Measurements from ENCODE around the gene RAD51C.
"Not testable (repeated sequence)": the region's sequence is repeated elsewhere in the genome, so short reads cannot be mapped to it uniquely, and the experiment has no call there.

The RAD51C gene

DNA sequence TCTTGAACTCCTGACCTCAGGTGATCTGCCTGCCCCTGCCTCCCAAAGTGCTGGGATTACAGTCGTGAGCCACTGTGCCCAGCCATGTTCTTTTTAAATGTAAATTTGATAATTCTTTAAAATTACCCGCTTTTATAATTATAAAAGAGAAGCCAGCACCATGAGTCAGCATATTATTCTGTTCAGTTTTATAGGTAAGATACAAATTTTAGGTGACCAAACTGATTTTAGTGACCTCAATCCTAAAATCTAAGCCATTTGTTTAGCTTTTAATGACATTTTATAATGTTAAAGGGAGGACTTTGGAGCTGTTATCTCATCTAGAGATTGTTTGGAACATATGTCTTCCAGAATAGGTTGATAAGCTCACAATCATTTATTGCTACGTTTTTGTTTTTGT lies 42.4 kb downstream of the RAD51C start:
- no peak overlapping the region for H3K4me3 ChIP-seq (ENCODE audit: low read depth, low read length)
- CTCF ChIA-PET: interaction anchor here (0.6 to 1.3 kb wide), 2 partner anchors 24 to 368 kb away, joined by 4 to 7 read pairs; no protein-coding TSS in a partner anchor
- TF ChIP-seq CTCF (IDR thresholded peaks at IDR 0.05; ENCODE audit: insufficient read depth, low read length, missing control alignments): no peak
- no peak for DNase-seq (ENCODE audit: low read depth, low spot score)
- POLR2A ChIA-PET: no interaction called here

- ChIA-PET CTCF (no interaction called here), POLR2A (no interaction called here)
- no peak for TF ChIP-seq CTCF (IDR thresholded peaks at IDR 0.05; ENCODE audit: insufficient read depth, low read length, missing control alignments)
- no peak for DNase-seq (ENCODE audit: low read depth, low spot score)
- no peak overlapping the region for H3K4me3 ChIP-seq (ENCODE audit: low read depth, low read length)
Measured at GRCh38 chr17:58741121-58741625, 48.8 kb downstream of the RAD51C start.

DNA sequence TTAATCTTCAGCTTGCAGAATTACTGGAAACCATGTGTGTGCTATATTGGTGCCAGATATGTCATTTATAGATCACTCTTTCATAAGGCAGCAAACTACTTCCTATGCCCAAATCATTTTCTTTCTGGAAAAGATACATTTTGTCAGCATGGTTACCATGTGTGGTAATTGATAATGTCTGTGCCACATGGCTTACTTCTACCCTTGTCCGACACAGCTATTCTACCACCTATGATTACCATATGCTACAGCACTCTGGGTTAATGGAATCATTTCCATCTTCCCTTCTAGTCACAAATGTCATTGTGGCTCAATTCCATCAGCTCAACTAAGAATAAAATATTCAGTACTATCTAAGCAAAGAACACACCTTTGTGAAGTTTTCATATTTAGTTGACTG lies 55.3 kb downstream of the RAD51C start:
- CTCF ChIA-PET: no interaction called here
- DNase-seq (ENCODE audit: low read depth, low spot score): no peak
- no peak for TF ChIP-seq CTCF (IDR thresholded peaks at IDR 0.05; ENCODE audit: insufficient read depth, low read length, missing control alignments)
- no peak overlapping the region for H3K4me3 ChIP-seq (ENCODE audit: low read depth, low read length)
- POLR2A ChIA-PET: no interaction called here

DNA sequence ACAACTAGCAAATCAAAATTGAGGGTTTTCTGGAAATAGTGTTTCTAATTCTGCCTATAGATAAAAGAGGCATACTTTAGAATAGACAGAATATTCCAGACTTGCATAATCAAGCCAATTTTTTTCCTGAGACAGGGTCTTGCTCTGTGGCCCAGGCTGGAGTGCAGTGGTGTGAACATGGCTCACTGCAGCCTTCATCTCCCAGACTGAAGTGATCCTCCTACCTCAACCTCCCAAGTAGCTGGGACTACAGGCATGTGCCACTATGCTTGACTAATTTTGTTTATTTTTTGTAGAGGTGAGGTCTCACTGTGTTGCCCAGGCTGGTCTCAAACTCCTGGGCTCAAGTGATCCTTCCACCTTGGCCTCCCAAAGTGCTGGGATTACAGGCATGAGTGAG lies 57.2 kb downstream of the RAD51C start:
- POLR2A ChIA-PET; CTCF ChIA-PET; H3K4me3 ChIP-seq (ENCODE audit: low read depth, low read length); DNase-seq (ENCODE audit: low read depth, low spot score): not testable (repeated sequence)

DNA sequence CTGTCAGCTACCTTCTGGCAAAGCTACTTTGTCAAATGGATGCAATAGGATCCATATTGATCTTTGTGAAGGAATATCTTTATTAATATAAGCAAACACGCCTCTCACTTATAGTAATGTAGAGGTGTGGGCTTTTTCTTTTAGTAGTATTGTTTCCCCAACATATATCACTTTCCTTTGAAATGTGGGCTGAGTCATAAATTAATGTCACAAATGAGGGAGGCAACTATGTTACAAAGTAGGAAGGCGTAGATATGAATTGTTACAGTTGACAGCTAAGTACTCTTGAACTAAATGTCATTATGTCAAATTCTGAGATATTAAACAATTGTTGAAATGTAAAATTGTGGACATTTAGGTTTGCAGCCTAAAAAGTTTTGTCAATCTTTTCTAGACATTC lies 60.6 kb downstream of the RAD51C start:
- H3K4me3 ChIP-seq (ENCODE audit: low read depth, low read length): no peak overlapping the region
- CTCF ChIA-PET: no interaction called here
- TF ChIP-seq CTCF (IDR thresholded peaks at IDR 0.05; ENCODE audit: insufficient read depth, low read length, missing control alignments): no peak
- POLR2A ChIA-PET: no interaction called here
- no peak for DNase-seq (ENCODE audit: low read depth, low spot score)

- TF ChIP-seq CTCF (IDR thresholded peaks at IDR 0.05; ENCODE audit: insufficient read depth, low read length, missing control alignments): no peak
- ChIA-PET POLR2A (no interaction called here), CTCF (interaction anchor here (2.0 kb wide), 1 partner anchor 44 kb away, joined by 4 read pairs; no protein-coding TSS in a partner anchor)
- no peak for DNase-seq (ENCODE audit: low read depth, low spot score)
- peak overlapping the region; percentile 60; the same call in 1 of the 2 replicates for H3K4me3 ChIP-seq (ENCODE audit: low read depth, low read length)
Measured at GRCh38 chr17:58755269-58755576, 62.8 kb downstream of the RAD51C start.

DNA sequence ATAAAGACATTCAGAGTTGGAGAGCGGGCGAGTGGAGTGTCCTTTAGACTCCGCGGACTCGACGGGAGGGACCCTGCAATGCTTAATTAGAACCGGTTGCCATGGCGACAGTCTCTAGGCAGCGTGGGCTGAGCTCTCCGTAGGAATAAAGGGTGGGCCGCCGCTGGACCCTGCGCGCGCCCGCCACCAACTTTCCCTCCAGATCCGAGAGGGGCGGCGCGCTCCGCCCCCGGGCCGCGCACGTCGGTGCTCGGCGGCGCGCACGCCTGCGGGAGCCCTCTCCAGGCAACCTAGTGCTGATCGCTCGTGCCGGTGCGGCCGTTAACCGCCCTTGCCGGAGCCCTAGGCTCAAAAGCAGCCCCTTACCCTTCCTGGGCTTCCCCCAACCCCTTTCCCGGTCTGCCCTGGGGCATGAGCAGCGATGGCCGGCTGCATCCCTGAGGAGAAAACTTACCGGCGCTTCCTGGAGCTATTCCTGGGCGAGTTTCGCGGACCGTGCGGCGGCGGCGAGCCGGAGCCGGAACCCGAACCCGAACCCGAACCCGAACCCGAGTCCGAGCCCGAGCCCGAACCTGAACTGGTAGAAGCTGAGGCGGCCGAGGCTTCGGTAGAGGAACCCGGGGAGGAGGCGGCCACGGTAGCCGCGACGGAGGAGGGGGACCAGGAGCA lies 63.3 kb downstream of the RAD51C start, which contains the start of gene PPM1E:
Gene PPM1E, plus strand, starts transcription at position 278 of the 669 bp plus-strand sequence.
- ChIA-PET CTCF (interaction anchor here (2.0 kb wide), 1 partner anchor 45 kb away, joined by 4 read pairs; no protein-coding TSS in a partner anchor), POLR2A (no interaction called here)
- no peak for TF ChIP-seq CTCF (IDR thresholded peaks at IDR 0.05; ENCODE audit: insufficient read depth, low read length, missing control alignments)

More for the DNA sequence above, 63.3 kb downstream of the RAD51C start, which contains the start of gene PPM1E:
- DNase-seq (ENCODE audit: low read depth, low spot score): no peak
- H3K4me3 ChIP-seq (ENCODE audit: low read depth, low read length): peak within 1 kb of the TSS; percentile 60

All from AG04449 (cell line).